HepG2 (cell line): ENCODE results near the gene ENPP7. TPM values are rescaled to one million over a fixed set of nuclear protein-coding genes. Genes with fewer than 3 reads are reported as not detected.

Experiments
- ARID4A ChIP-seq: sonication (generic); formaldehyde crosslinking; IDR thresholded peaks from 2 replicates; pipeline ENCODE4 v1.5.0; 2020; ENCODE audit warnings: mild to moderate bottlenecking, missing genetic modification reagents, borderline replicate concordance
- CEBPG ChIP-seq: IDR thresholded peaks from 2 replicates; pipeline ENCODE4 v1.6.1; 2016
- CREBL2 ChIP-seq: sonication (generic); formaldehyde crosslinking; IDR thresholded peaks from 2 replicates; pipeline ENCODE4 v1.8.1; 2023; ENCODE audit warnings: missing genetic modification reagents, mild to moderate bottlenecking, borderline replicate concordance
- DBP ChIP-seq: sonication (generic); formaldehyde crosslinking; IDR thresholded peaks from 2 replicates; pipeline ENCODE4 v1.4.0; 2020; ENCODE audit warnings: missing genetic modification reagents; ENCODE audit errors: not compliant biosample characterization
- ETV6 ChIP-seq: sonication (generic); formaldehyde crosslinking; conservative IDR thresholded peaks from 2 replicates; pipeline ENCODE4 v1.4.0; 2020; ENCODE audit warnings: missing genetic modification reagents
- GABPB1 ChIP-seq: IDR thresholded peaks from 2 replicates; pipeline ENCODE4 v1.6.1; 2016; ENCODE audit warnings: mild to moderate bottlenecking, missing genetic modification reagents, moderate library complexity, missing compliant biosample characterization
- HMG20A ChIP-seq: IDR thresholded peaks from 2 replicates; pipeline ENCODE4 v1.6.1; 2016; ENCODE audit warnings: borderline replicate concordance
- HNF4G ChIP-seq, 2 experiments: sonication (generic) in 1 of 2; formaldehyde crosslinking in 1 of 2; IDR thresholded peaks; 2 replicates each; pipeline versions ENCODE4 v1.4.0 to v1.6.1; 2011 to 2020; ENCODE audit warnings: borderline replicate concordance in 2 of 2, low read depth in 2 of 2, mild to moderate bottlenecking in 2 of 2, low read length in 1 of 2, missing genetic modification reagents in 1 of 2, moderate library complexity in 1 of 2
- JARID2 ChIP-seq: sonication (generic); formaldehyde crosslinking; IDR thresholded peaks from 2 replicates; pipeline ENCODE4 v1.8.1; 2023; ENCODE audit warnings: missing genetic modification reagents, inconsistent platforms; ENCODE audit not compliant: insufficient replicate concordance
- NR3C1 ChIP-seq: sonication (generic); formaldehyde crosslinking; IDR thresholded peaks from 2 replicates; pipeline ENCODE4 v1.4.0; 2020; ENCODE audit warnings: missing genetic modification reagents
- PRMT3 ChIP-seq: sonication (generic); formaldehyde crosslinking; IDR thresholded peaks from 2 replicates; pipeline ENCODE4 v1.8.1; 2022; ENCODE audit warnings: low read depth, mild to moderate bottlenecking, moderate library complexity, missing genetic modification reagents, borderline replicate concordance
- ZBTB33 ChIP-seq: sonication (generic); formaldehyde crosslinking; IDR thresholded peaks from 2 replicates; pipeline ENCODE4 v1.4.0; 2020; ENCODE audit warnings: missing genetic modification reagents
- ZHX1 ChIP-seq: sonication (generic); formaldehyde crosslinking; IDR thresholded peaks from 2 replicates; pipeline ENCODE4 v1.8.1; 2022; ENCODE audit warnings: low read depth, mild to moderate bottlenecking, missing genetic modification reagents
- ZNF225 ChIP-seq: sonication (generic); formaldehyde crosslinking; IDR thresholded peaks from 2 replicates; pipeline ENCODE4 v1.4.0; 2020; ENCODE audit warnings: mild to moderate bottlenecking, missing genetic modification reagents
- ZNF678 ChIP-seq: sonication (generic); formaldehyde crosslinking; IDR thresholded peaks from 2 replicates; pipeline ENCODE4 v1.4.0; 2020; ENCODE audit warnings: mild to moderate bottlenecking, missing genetic modification reagents
- ZNF724P ChIP-seq: sonication (generic); formaldehyde crosslinking; IDR thresholded peaks from 2 replicates; pipeline ENCODE4 v1.8.0; 2022; ENCODE audit warnings: missing genetic modification reagents, borderline replicate concordance
- ZNF782 ChIP-seq: sonication (generic); formaldehyde crosslinking; IDR thresholded peaks from 2 replicates; pipeline ENCODE4 v1.4.0; 2020; ENCODE audit warnings: missing genetic modification reagents, mild to moderate bottlenecking, borderline replicate concordance
- polyA plus RNA-seq, 8 experiments: library from polyadenylated mRNA; depleted of rRNA in 3 of 8; stranded (reverse) in 7 of 8; unstranded in 1 of 8; fragments of >200 nt; fragmentation: Illumina TruSeq in 4 of 8; extraction: Trizol in 4 of 8; gene quantifications; 2 replicates each; pipeline versions ENCODE4 v1.2.1 to v1.2.3, GENCODE V29; 2011 to 2016; ENCODE audit warnings: low read depth in 4 of 8, missing spikeins in 1 of 8, mixed read lengths in 1 of 8; ENCODE audit not compliant: insufficient read depth in 1 of 8
- total RNA-seq, 5 experiments: library from RNA; depleted of rRNA; stranded (reverse); fragments of >200 nt; fragmentation: Illumina TruSeq; extraction: Trizol; gene quantifications; 2 replicates each; pipeline ENCODE4 v1.2.3, GENCODE V29; 2016; ENCODE audit warnings: low read depth in 1 of 5

Gene ENPP7
- total and polyA plus RNA-seq, 2 of the 13 experiments (the other 11 are each of a cell fraction or from before 2014, with no cell fraction given), result 1.1 to 2.2 TPM

GRCh38 chr17:79741751-79742588 is 11.2 kb downstream of the ENPP7 start (continued):
- TF ChIP-seq ZBTB33 (CRISPR knock-in tag) (peak; percentile 89), JARID2 (CRISPR knock-in tag) (no peak), PRMT3 (CRISPR knock-in tag) (no peak), DBP (CRISPR knock-in tag) (peak; percentile 96), ZHX1 (peak; percentile 14; the same call in 1 of the 2 replicates), CEBPG (CRISPR knock-in tag) (no peak), ARID4A (CRISPR knock-in tag) (peak; percentile 41; the same call in 1 of the 2 replicates), NR3C1 (CRISPR knock-in tag) (0 out of 2 replicates have a peak, but pooled peaks have one; percentile 4), CREBL2 (CRISPR knock-in tag) (peak; percentile 74; the same call in 1 of the 2 replicates), ZNF782 (CRISPR knock-in tag) (peak; percentile 12; the same call in 1 of the 2 replicates), ETV6 (CRISPR knock-in tag) (no peak), ZNF678 (CRISPR knock-in tag) (no peak; the same call in 1 of the 2 replicates), HNF4G (IDR thresholded peaks at IDR 0.05; ENCODE audit: borderline replicate concordance, low read depth, low read length) (peak; percentile 37; the same call in 1 of the 2 replicates), HNF4G (CRISPR knock-in tag; IDR thresholded peaks at IDR 0.05; ENCODE audit: borderline replicate concordance, low read depth) (no peak; the same call in 1 of the 2 replicates), ZNF225 (CRISPR knock-in tag) (no peak), ZNF724P (CRISPR knock-in tag) (peak; percentile 91), HMG20A (peak; percentile 11; the same call in 1 of the 2 replicates), GABPB1 (peak; percentile 81)
